Immature natural killer cell (primary cell): Measurements from ENCODE around the gene CLECL1. TPM values are rescaled to one million over a fixed set of nuclear protein-coding genes. Genes with fewer than 3 reads are reported as not detected.

Experiments
- DNase-seq, 3 donors: peaks; one replicate each; pipeline ENCODE4 v3.0.0; 2022; ENCODE audit warnings: mixed read lengths in 1 of 3
- H3K27ac Mint-ChIP-seq, 6 donors: one replicate each; pipeline ENCODE4 v1.8.0; 2020; ENCODE audit warnings: mixed read lengths in 6 of 6, mild to moderate bottlenecking in 5 of 6, inconsistent platforms in 4 of 6, moderate library complexity in 3 of 6
- H3K27me3 Mint-ChIP-seq, 3 donors: one replicate each; pipeline ENCODE4 v1.8.0; 2020 to 2021; ENCODE audit warnings: low read depth in 3 of 3, mild to moderate bottlenecking in 3 of 3, mixed read lengths in 3 of 3, moderate library complexity in 3 of 3, inconsistent platforms in 1 of 3
- H3K36me3 Mint-ChIP-seq, 3 donors: one replicate each; pipeline ENCODE4 v1.8.0; 2020; ENCODE audit warnings: mixed read lengths in 3 of 3, inconsistent platforms in 2 of 3, mild to moderate bottlenecking in 2 of 3
- H3K4me1 Mint-ChIP-seq, 2 donors: one replicate each; pipeline ENCODE4 v1.8.0; 2020; ENCODE audit warnings: inconsistent platforms in 2 of 2, mild to moderate bottlenecking in 2 of 2, mixed read lengths in 2 of 2, moderate library complexity in 1 of 2
- H3K4me3 Mint-ChIP-seq, 5 donors: one replicate each; pipeline ENCODE4 v1.8.0; 2020; ENCODE audit warnings: mild to moderate bottlenecking in 5 of 5, mixed read lengths in 5 of 5, inconsistent platforms in 3 of 5, moderate library complexity in 3 of 5
- H3K9me3 Mint-ChIP-seq, 6 donors: one replicate each; pipeline ENCODE4 v1.8.0; 2020; ENCODE audit warnings: mild to moderate bottlenecking in 6 of 6, mixed read lengths in 6 of 6, inconsistent platforms in 4 of 6, moderate library complexity in 3 of 6
- polyA plus RNA-seq, 3 donors: library from polyadenylated mRNA; unstranded; fragments of 300-500 nt; fragmentation: Illumina TruSeq; gene quantifications; one replicate each; pipeline ENCODE4 v1.2.3, GENCODE V29; 2021

Gene CLECL1
- 1 to 10 TPM in 2 of 3 donors, not detected in 1; 1.2 to 3.5 TPM for polyA plus RNA-seq

DNA sequence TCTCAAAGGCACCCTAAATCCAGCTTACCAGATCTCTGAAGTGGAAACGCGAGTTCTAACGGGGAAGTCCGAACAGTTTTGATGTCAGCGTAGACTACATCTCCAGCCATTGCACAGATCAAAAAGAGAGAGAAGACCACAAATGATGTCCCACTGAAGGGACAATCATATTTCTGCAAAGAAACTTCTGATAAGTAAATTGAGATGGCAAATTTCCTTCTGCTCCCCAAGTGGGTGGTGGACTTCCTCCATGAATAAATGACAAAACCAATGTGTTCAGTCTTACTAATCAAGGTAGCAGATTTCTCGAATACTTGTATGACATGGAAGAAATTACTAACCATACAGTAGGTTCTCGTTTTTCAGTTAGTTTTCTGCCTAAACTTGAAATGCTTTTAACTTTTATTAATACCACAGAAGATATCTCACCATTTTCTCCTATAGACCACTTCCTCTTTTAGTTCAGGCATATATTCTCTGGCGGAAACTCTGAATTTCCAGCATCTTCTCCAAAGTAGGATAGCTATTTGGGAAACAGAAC lies at the start of gene CLECL1:
TSS of gene CLECL1 (minus strand) at position 177 of the 541 bp plus-strand sequence.
- Mint-ChIP-seq H3K9me3 (no peaks in the 10 kb centered on the region), H3K36me3 (no peaks in the 10 kb centered on the region), H3K27ac (peak within 1 kb of the TSS in 4 of 6 donors; percentile 1 to 64 (median 32)), H3K27me3 (peaks cover 2% of the 10 kb centered on the region in 3 donors), H3K4me3 (peak within 1 kb of the TSS in 4 of 5 donors; percentile 10 to 47 (median 30)), H3K4me1 (peaks cover 20 to 35% of the 10 kb centered on the region in 2 donors)
- no peak for DNase-seq

DNA sequence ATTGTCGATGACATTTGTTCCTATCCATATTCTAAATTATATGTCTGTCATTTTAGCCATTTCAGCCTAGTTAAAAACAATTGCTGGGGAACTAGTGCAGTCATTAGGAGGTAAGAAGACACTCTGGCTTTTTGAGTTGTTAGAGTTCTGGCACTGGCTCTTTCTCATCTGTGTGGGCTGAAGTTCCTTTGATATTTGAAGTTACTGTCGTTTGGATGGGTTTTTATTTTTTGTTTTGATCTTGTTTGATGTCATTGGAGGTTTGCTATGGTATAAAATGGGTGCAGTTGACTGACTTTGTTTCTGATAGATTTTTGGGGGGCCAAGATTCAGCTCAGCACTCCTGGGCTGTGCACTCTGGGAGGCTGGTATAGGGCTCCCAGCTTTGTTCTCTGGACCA lies 48.5 kb upstream of the CLECL1 start:
- no peak for DNase-seq
- H3K27ac Mint-ChIP-seq, result no peak overlapping the region
- no peaks in the 10 kb centered on the region for H3K9me3 Mint-ChIP-seq
- peaks cover 0 to 4% (median 3%) of the 10 kb centered on the region in 3 donors for H3K27me3 Mint-ChIP-seq
- H3K4me1 Mint-ChIP-seq, result peaks cover 0 to 6% of the 10 kb centered on the region in 2 donors
- no peak overlapping the region for H3K4me3 Mint-ChIP-seq
- peaks cover 0 to 11% (median 0%) of the 10 kb centered on the region in 3 donors for H3K36me3 Mint-ChIP-seq

DNA sequence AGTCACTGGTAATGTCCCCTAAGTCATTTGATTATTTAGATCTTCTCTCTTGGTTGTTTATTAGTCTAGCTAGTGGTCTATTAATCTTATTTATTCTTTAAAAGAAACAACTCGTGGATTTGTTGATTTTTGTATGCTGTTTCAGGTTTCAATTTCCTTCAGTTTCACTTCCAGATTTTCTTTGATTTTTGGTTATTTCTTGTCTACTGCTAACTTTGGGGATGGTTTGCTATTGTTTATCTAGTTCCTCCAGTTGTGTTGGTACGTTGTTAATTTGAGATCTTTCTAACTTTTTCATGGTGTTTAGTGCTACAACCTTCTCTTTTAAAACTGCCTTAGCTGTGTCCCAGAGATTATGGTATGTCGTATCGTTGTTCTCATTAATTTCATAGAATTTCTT lies 46.3 kb upstream of the CLECL1 start:
- Mint-ChIP-seq H3K4me3 (no peak overlapping the region), H3K27me3 (peaks cover 0 to 4% (median 3%) of the 10 kb centered on the region in 3 donors), H3K36me3 (peaks cover 0 to 11% (median 0%) of the 10 kb centered on the region in 3 donors), H3K4me1 (peaks cover 14 to 18% of the 10 kb centered on the region in 2 donors), H3K27ac (no peak overlapping the region), H3K9me3 (no peaks in the 10 kb centered on the region)
- DNase-seq, result no peak

DNA sequence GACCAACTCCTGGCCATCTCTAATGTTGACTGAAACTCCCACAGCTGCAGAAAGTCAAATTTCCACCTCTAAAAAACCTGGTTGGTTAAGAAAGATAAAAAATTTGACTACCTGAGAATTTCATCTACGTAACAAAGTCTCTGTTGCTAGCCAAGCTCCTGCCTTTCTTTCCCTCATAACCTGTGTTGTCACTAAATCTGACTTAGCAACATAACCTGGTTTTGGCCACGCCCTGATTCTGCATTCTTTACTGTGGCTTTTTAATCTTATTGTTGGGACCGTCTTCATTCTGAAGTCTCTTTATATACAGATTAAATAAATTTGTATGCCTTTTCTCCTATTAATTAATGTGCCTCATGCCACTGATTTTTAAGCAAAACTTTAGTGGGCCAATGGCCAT lies 43.9 kb upstream of the CLECL1 start:
- Mint-ChIP-seq H3K9me3 (no peaks in the 10 kb centered on the region), H3K27me3 (peaks cover 0 to 4% (median 3%) of the 10 kb centered on the region in 3 donors), H3K36me3 (peaks cover 0 to 11% (median 0%) of the 10 kb centered on the region in 3 donors), H3K27ac (no peak overlapping the region), H3K4me1 (peaks cover 31 to 41% of the 10 kb centered on the region in 2 donors), H3K4me3 (no peak overlapping the region)
- DNase-seq, result no peak

DNA sequence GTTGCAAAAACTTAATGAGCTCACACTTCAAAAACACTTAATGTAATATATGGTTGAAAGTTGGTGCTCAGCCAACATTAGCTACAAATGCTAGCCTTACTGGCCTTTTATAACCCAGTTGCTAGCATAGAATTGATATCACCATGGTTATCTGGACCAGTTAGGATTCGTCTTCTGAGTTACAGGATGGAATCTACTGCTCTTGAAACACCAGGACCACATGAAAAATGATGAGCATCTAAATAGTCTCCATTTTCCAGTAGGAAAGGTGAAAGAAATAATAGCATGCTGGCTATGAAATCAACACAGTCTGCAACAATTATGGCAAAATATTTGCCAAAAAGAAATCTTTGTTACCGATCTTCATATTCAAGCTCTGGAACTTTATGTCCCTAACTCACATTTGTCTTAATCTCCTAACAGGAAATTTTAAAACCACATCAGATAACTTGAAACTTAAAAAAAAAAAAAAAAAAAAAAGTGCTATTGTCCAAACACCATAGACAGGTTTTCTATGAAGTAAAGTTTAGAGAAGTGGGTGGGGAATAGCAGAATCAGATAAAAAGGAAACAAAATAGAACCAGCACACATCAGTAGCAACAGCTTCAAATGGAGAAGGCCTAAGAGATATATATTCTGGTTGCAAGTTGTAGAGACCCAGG lies 40.5 kb upstream of the CLECL1 start:
- H3K27ac Mint-ChIP-seq, result peak overlapping the region in 5 of 6 donors; percentile 34 to 85 (median 75)
- peaks cover 0 to 5% (median 0%) of the 10 kb centered on the region in 3 donors for H3K36me3 Mint-ChIP-seq
- no peaks in the 10 kb centered on the region for H3K9me3 Mint-ChIP-seq
- peak overlapping the region; percentile 4 to 69 (median 60) for H3K4me3 Mint-ChIP-seq
- no peak for DNase-seq
- H3K27me3 Mint-ChIP-seq, result no peaks in the 10 kb centered on the region
- H3K4me1 Mint-ChIP-seq, result peaks cover 50 to 64% of the 10 kb centered on the region in 2 donors

DNA sequence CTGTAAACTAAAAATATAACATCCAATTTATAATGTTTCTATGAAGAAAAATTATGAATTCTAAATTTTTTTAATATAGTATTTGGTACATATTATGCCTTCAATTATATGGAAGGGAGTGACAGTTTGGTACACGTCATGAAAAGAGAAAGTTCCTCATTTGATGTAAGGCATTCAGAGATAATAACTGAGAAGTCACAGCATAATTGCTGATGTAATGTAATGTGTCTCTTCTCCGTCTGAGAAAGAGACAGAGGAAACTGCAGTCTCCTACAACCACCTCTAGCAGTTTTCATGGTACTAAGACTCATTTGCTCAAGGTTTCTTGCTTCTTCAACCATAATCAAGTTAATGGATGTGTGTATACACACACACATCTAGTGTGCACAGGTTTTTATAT lies 30.1 kb upstream of the CLECL1 start:
- Mint-ChIP-seq H3K27ac (peak overlapping the region; percentile 33 to 100 (median 53)), H3K9me3 (no peaks in the 10 kb centered on the region), H3K4me3 (no peak overlapping the region), H3K4me1 (peaks cover 53 to 71% of the 10 kb centered on the region in 2 donors), H3K36me3 (peaks cover 0 to 4% (median 0%) of the 10 kb centered on the region in 3 donors), H3K27me3 (peaks cover 16 to 43% (median 23%) of the 10 kb centered on the region in 3 donors)
- DNase-seq, result peak in 1 of 3 donors; percentile 40

DNA sequence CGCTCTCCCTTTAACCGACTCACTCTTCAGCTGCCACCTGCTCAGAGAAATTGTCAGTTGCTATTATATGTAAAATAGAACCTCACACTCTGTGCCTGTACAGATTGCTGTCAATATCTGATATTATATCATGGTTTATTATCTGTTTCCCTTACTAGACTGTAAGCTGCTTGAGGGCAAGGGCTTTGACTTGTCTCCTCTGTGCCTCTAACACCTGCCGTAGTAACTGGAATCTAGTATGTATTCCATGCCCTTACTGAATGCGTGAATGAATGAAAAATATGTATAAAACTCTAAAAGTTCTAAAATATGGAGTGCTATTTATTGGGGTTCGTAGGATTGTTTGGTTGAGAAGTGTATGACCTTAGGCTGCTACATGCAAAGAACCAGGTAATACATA lies 29.5 kb upstream of the CLECL1 start:
- H3K27me3 Mint-ChIP-seq, result peaks cover 16 to 48% (median 23%) of the 10 kb centered on the region in 3 donors
- peak overlapping the region; percentile 98 to 100 (median 99) for H3K27ac Mint-ChIP-seq
- H3K4me1 Mint-ChIP-seq, result peaks cover 58 to 72% of the 10 kb centered on the region in 2 donors
- no peak for DNase-seq
- peak overlapping the region; percentile 33 to 96 (median 93) for H3K4me3 Mint-ChIP-seq
- H3K36me3 Mint-ChIP-seq, result peaks cover 0 to 6% (median 4%) of the 10 kb centered on the region in 3 donors
- H3K9me3 Mint-ChIP-seq, result no peaks in the 10 kb centered on the region

DNA sequence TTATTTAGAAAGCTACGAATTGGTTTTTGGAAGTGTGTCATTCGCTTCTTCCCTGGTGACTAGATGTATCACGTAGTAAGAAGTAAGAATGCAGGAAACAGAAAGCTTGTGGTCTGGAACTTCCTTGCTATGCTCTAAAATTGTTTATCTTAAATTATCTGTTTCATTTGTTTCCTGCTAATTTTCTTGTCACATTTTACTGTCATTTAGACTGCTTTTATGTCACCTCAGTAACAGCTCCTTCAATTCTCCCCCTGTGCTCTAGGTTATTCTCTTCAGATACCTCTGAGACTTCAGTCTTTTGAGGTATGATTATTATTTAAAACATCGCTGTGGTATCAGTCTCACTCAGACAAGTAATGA lies 28.5 kb upstream of the CLECL1 start:
- H3K4me1 Mint-ChIP-seq, result peaks cover 63 to 75% of the 10 kb centered on the region in 2 donors
- peak; percentile 69 to 74 (median 73) for DNase-seq
- H3K4me3 Mint-ChIP-seq, result peak overlapping the region; percentile 92 to 98 (median 96)
- H3K9me3 Mint-ChIP-seq, result no peaks in the 10 kb centered on the region
- H3K27me3 Mint-ChIP-seq, result peaks cover 16 to 48% (median 23%) of the 10 kb centered on the region in 3 donors
- peak overlapping the region; percentile 98 to 100 (median 99) for H3K27ac Mint-ChIP-seq
- H3K36me3 Mint-ChIP-seq, result peaks cover 2 to 8% (median 5%) of the 10 kb centered on the region in 3 donors

DNA sequence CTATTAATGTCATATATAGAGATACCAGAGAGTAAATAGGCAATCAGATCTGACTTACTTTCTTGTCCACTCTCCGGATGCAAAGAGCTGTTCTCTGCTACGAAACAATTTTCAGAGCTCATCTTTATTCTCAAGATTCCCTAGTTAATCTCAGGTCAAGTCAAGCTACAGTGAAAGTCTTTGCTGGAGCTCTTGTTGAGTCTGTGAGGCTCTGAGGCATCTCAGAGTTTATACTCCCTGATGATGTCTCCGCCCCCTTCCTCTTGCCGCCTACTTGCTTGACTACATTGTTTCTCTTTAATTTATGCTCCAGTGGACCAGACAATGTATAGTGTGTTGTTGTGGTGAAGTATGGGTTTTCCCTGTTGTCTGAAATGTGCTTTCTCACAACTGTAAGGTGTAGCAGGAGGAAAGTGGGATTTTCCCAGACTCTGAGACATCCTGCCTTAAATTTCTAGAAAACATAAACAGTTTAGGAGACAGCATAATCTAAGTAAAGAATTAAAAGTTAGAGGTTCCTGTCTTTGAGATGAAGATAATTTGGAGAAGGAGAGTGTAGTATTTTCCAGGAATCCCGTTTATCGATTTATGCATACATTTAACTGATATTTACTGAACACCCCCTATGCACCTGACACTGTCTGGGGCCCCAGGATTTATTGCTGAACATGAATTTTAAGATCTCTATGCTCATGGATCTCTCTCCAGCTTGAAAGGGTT lies 28.0 kb upstream of the CLECL1 start, which contains the start of gene CD69:
TSS of gene CD69 (minus strand) at position 203 of the 720 bp plus-strand sequence. CDS start at position 122, 81 bp downstream.
- H3K9me3 Mint-ChIP-seq, result no peaks in the 10 kb centered on the region
- peaks cover 6 to 13% (median 10%) of the 10 kb centered on the region in 3 donors for H3K36me3 Mint-ChIP-seq
- peak; percentile 85 to 87 (median 85) for DNase-seq
- peak within 1 kb of the TSS; percentile 92 to 98 (median 96) for H3K4me3 Mint-ChIP-seq
- H3K27ac Mint-ChIP-seq, result peak within 1 kb of the TSS; percentile 98 to 100 (median 99)
- H3K4me1 Mint-ChIP-seq, result peaks cover 68 to 77% of the 10 kb centered on the region in 2 donors
- H3K27me3 Mint-ChIP-seq, result peaks cover 16 to 48% (median 23%) of the 10 kb centered on the region in 3 donors

DNA sequence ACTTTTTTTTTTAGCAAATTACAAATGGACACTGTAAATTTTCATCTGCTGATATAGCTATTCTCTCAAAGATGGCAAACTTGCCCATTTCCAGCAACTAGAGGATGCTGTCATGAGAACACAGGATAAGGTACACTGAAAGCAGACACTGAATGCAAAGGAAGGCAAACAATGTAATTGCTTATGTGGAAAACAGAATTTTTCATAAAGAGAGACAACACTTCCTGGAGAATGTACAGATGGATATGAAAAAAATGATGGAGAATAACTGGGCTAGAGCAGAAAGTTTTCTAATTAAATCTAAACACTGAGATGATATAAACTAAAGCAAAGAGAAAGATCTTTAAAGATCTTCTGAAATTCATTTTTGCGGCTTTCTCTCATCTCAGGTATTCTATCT lies 27.2 kb upstream of the CLECL1 start:
- no peaks in the 10 kb centered on the region for H3K9me3 Mint-ChIP-seq
- peaks cover 68 to 77% of the 10 kb centered on the region in 2 donors for H3K4me1 Mint-ChIP-seq
- peak in 2 of 3 donors; percentile 33 to 39 for DNase-seq
- peaks cover 16 to 48% (median 20%) of the 10 kb centered on the region in 3 donors for H3K27me3 Mint-ChIP-seq
- peak overlapping the region; percentile 98 to 100 (median 99) for H3K27ac Mint-ChIP-seq
- peaks cover 12 to 17% (median 15%) of the 10 kb centered on the region in 3 donors for H3K36me3 Mint-ChIP-seq
- peak overlapping the region; percentile 92 to 98 (median 96) for H3K4me3 Mint-ChIP-seq

DNA sequence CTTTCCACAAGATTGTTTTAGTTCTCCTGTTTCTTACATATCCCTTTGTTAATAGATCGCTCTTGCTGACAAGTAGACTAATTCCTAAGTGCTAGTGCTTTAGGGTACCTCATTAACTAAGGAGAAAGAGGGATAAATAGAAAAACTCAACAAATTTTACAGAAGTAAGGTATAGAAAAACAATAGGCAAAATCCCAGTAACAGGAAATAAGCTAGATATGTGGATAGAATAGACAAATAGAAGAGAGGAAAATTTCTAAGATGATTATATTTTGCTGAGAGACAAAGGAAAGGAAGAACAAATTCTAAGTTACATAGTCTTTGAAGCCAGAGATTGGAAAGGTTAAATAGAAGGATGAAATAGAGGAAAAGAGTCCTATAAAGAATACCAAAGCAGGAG lies 26.8 kb upstream of the CLECL1 start:
- peak overlapping the region; percentile 98 to 100 (median 99) for H3K27ac Mint-ChIP-seq
- peaks cover 14 to 18% (median 17%) of the 10 kb centered on the region in 3 donors for H3K36me3 Mint-ChIP-seq
- DNase-seq, result no peak
- peak overlapping the region; percentile 92 to 98 (median 96) for H3K4me3 Mint-ChIP-seq
- H3K9me3 Mint-ChIP-seq, result no peaks in the 10 kb centered on the region
- peaks cover 66 to 77% of the 10 kb centered on the region in 2 donors for H3K4me1 Mint-ChIP-seq
- peaks cover 13 to 45% (median 16%) of the 10 kb centered on the region in 3 donors for H3K27me3 Mint-ChIP-seq

DNA sequence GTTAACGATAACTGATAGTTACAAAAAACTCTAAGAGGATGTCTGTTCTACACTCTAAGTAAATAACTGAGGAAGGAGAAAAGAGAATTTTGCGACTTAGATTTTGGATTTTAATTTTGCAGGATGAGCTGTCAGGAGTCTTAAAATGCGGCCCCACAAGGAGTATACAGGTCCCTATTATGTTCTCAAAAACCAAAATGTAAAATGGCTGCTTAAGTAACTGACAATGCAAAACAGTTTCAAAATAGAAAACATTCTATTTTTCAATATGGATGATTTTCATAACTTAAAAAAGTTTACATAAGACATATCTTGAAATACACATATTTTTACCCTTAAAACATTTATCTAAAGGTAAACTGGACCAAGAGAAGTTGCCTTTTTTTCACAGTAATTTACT lies 25.2 kb upstream of the CLECL1 start:
- Mint-ChIP-seq H3K36me3 (peaks cover 24 to 32% (median 28%) of the 10 kb centered on the region in 3 donors), H3K4me3 (peak overlapping the region; percentile 92 to 98 (median 96)), H3K9me3 (no peaks in the 10 kb centered on the region), H3K4me1 (peaks cover 61 to 81% of the 10 kb centered on the region in 2 donors), H3K27ac (peak overlapping the region; percentile 98 to 100 (median 99)), H3K27me3 (peaks cover 11 to 48% (median 16%) of the 10 kb centered on the region in 3 donors)
- no peak for DNase-seq

DNA sequence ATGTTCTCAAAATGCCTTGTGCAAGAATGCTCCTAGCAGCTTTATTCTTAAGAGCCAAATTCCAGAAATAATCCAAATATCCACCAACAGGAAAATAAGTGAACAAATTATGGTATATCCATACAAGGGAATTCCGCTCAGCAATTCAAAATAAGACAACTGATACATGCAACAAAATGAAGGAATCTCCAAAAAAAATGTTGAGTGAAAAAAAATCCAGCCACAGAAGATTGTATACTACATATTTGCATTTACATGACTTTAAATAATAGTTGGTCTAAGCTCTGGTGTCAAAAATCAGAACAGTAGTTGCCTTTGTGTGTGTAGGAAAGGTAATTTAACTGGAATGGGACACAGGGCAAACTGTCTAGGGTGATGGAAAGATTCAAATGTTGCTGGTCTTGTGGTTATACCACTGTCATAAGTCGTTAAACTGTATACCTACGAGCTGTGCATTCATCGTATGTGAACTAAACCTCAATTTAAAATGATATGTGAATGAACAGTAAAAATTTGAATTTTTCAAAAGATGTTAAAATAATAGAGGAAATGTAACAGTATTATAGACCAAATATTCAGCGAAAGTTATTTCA lies 24.6 kb upstream of the CLECL1 start:
- peak overlapping the region; percentile 98 to 100 (median 99) for H3K27ac Mint-ChIP-seq
- DNase-seq, result peak in 1 of 3 donors; percentile 32
- peaks cover 26 to 38% (median 33%) of the 10 kb centered on the region in 3 donors for H3K36me3 Mint-ChIP-seq
- no peaks in the 10 kb centered on the region for H3K9me3 Mint-ChIP-seq
- peaks cover 59 to 81% of the 10 kb centered on the region in 2 donors for H3K4me1 Mint-ChIP-seq
- peaks cover 11 to 48% (median 16%) of the 10 kb centered on the region in 3 donors for H3K27me3 Mint-ChIP-seq
- H3K4me3 Mint-ChIP-seq, result peak overlapping the region; percentile 92 to 98 (median 96)
